DMS 273 treated with DMSO at 0.1 percent for 48 hours (cell line): ENCODE data around the gene TAF8.

ENCODE experiments used
- DNase-seq: peaks from one replicate; lab custom pipeline; 2025; lab: John Stamatoyannopoulos, UW

The TAF8 gene

DNA sequence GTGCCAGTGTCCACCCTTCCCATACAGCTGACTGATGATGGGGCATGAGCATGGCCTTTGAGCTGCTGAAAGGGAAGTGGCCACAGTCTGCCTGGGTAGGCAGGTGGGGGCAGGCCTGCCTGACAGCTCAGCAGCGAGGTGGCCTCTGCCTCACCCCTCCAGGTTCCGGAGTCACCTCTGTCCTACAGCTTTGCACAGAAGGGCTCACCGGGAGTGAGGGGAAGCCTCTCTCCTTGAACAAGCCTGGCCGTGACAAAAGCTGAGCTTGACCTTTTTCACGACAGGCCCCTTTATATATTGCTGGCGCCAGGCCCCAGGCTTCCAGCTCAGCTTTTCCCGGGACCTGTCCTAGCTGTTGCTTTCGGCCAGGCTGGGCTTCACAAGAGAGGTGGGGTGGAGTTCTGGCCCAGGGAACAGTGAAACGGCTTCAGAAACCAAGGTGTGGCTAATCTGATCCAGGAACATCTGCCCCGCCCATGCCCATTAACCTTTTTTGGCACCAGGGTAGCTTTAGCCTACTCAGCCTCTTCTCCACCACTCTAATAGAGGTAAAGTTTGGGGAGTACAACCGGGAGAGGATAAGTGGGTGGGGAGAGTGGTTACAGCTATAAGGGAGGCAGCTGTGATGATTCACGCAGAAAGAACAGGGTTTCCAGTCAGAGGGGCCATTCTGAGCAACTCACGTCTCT, 49.2 kb downstream of the TAF8 start:
- DNase-seq: no peak

- no peak for DNase-seq
Observed at GRCh38 chr6:42100029-42100901, 49.9 kb downstream of the TAF8 start.

DNA sequence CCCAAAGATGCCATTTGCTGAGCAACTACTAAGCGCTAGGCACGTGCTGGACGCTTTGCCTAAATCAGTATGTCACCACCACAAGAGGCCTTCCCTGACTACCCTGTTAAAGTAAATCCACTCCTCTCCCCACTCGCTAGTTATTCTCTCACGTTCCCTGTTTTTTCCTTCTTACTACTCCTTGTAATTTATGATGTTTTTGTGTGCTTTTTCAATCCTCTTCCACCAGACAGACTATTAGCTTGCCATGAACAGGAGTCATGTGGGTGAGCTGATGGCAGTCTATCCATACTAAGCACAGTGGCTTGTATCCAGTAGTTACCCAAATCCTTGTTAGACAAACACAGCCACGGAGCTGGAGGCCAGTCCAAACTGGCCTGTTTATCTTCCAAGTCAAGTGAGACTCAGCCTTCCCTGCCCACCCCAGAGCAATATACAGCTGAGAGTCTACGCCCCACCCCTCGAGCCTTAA, 50.9 kb downstream of the TAF8 start:
- no peak for DNase-seq

- no peak for DNase-seq
Observed at GRCh38 chr6:42103216-42103615, 52.9 kb downstream of the TAF8 start.

- DNase-seq: no peak
Observed at GRCh38 chr6:42103753-42104094, 53.4 kb downstream of the TAF8 start.

- DNase-seq: no peak
Observed at GRCh38 chr6:42104095-42104803, 53.9 kb downstream of the TAF8 start.

DNA sequence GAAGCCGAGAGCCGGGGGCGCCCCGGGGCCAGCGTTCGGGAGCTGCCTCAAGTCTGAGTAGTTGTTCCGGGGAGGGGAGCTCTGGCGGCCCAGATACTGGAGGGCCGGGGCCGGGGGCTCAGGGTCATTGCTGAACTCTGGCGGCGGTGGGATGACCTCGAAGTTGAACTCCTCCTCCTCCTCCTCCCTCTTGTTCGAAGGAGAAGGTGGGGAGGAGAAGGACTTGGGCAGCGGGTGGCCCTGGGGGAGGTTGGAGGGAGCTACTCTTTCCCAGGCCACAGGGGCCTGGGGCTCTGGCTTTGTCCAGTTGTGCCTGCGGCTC, 54.4 kb downstream of the TAF8 start:
- DNase-seq: no peak

DNA sequence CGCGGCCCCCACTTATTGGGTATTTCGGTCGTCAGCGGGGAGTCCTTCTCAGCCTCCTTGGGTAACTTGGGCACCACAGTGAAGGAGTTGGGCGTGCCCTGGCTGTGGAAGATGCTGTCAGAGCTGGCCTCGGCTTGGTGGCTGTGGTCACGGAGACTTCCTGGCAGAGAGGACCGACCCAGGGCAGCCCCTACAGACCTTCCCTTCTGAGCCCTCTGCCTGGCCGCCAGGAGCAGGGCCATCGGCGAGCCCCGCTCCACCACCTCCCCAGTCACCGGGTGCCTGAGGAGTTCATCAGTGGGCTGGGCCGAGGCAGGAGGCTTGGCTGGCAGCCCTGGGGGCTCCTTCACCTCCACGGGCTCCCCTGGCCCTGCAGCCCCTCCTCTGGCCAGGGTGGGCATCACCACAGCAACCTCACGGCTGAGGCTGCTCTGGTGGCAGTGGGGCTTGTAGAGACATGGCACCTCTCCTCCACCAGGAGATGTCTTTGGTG, 54.9 kb downstream of the TAF8 start:
- no peak for DNase-seq

DNA sequence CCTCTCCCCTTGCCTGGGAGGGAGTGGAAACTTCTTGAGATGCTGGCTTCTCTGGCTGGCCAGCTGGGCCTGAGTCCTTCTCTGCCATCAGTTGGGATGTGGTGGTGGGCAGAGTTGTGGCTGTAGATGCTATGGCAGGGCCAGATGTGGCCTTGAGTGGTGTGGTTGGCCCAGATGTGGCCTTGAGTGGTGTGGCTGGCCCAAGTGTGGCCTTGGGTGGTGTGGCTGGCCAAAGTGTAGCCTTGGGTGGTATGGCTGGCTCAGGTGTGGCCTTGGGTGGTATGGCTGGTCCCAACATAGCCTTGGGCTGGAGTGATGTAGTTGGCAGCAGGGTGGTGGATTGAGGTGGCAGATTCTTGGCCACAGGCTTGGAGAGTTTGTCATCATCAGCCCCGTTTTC, 55.4 kb downstream of the TAF8 start:
- DNase-seq: no peak

DNA sequence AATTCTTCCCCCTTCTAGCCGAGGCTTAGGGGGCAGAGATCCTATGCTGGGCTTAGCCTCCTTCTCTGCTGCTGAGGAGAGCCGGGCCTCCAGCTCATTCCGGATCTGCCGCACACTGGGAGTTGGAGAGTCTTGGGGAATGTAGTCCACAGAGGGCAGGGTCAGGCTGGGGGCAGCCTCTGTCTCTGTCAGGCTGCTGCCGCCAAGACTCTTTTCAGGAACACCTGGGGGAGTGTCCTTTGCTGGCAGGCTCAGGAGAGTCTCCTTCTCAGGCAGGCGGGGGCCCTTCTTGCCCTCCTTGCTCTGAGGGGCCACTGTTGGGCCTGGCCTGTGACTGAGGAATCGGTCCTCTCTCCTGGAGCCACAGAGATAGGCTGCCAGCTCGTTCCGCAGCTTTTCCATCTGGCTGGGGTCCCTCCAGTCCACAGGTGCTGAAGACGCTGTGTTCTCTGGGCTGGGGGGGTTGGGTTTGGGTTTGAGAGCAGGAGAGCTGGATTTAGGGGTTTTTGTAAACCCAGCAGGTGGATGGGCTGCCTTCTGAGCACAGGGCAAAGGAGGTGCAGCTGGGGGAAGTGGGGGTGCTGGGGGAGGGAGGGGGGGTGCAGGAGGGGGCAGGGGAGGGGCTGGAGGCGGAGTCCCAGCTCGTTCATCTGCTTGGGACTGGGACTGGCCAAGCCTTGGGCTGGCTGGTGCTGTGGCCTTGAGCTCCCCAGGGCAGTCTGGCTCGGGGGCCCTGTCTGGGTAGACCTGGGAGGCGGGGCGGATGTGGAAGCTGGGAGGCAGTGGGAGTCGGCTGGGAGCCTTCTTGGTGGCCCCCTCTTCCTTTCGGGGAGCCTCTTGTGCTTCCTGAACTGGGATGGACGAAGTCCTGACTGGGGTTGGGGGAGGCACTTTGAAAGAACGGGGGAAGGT, 56.0 kb downstream of the TAF8 start:
- DNase-seq: no peak

DNA sequence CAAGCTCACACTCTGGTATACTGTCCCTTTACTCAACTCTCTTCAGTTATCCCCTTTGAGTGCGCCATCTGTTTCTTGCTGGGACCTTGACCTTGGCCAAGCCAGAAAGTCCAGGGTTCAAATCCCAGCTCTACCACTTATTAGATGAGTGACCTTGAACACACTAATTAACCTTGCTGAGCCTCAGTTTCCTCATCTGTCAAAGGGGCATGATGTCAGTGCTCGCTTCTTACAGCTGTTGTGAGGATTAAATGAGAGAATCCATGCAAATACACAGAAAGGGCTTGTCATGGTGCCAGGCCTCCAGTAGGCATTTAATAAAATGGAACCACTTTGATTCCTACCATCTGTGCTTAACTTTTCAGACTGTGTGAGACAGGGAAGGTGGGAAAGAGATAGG, 57.7 kb downstream of the TAF8 start:
- no peak for DNase-seq

DNA sequence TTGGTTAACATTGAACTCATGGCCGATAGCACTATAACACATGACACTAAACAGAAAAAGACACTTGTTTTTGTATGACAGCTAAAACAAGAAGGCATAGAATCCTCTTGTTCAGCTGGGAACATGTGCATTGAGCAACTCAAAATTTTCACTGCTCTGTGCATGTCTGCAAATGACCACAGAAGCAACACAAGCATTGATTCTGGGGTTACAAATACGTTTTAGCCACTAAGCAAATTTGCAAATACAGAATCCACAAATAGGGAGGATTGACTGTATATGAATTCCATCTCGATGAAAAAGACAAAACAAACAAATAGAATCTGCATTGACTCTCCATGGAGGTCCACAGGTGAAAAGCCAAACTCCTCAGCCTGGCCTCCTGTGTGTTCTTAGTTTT, 60.4 kb downstream of the TAF8 start:
- no peak for DNase-seq

DNA sequence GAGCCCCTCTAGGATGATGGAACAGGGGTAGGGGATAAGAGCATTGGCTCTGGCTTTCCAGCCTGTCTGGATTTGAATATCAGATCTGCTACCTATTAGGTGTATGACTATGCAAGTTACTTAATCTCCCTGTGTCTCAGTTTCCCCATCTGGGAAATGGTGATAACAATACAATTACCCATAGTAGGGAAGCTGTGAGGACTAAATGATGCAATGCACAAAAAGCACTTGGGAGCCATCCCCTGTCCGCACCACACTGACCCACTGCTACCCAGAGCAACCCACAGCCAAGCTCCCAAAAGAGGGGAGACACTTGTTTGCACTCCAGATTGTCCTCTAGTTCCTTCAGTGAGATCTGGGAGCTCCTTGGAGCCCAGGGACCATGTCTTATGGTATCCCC, 62.0 kb downstream of the TAF8 start:
- no peak for DNase-seq

DNA sequence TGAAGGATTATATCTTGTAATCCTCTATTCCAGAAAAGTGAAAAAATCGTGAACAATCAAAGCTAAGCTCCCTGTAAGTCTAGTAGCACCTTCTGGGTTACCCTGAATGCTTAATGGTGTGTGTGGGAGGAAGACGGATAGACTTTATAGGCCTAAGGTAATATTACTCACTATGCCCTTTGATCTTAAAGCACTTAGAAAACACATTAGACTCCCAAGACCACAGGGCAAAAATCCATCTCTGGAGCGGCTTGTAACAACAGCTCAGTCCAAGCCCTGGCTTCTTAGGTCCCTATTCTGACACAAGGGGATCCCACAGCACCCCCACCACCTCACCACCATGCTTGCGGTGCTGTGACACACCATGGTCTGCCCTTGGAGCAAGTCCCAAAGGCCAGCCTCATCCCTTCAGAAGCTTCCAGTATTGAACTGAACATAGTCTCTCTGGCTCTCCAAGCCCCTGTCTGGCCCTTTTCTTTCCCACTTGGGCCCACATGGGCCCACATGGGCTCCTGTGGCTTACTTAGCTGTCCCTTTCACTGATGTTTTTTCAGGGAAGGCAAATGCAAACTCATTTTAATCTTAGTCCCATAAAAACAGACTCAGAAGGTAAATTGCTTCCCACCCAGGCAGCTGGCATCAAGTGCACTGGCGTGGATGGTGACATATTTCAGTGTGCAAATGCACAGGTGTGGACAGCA, 63.8 kb downstream of the TAF8 start:
- DNase-seq: no peak

- no peak for DNase-seq
Observed at GRCh38 chr6:42117843-42118161, 67.5 kb downstream of the TAF8 start.

- DNase-seq: no peak
Observed at GRCh38 chr6:42118162-42119001, 68.1 kb downstream of the TAF8 start.

DNA sequence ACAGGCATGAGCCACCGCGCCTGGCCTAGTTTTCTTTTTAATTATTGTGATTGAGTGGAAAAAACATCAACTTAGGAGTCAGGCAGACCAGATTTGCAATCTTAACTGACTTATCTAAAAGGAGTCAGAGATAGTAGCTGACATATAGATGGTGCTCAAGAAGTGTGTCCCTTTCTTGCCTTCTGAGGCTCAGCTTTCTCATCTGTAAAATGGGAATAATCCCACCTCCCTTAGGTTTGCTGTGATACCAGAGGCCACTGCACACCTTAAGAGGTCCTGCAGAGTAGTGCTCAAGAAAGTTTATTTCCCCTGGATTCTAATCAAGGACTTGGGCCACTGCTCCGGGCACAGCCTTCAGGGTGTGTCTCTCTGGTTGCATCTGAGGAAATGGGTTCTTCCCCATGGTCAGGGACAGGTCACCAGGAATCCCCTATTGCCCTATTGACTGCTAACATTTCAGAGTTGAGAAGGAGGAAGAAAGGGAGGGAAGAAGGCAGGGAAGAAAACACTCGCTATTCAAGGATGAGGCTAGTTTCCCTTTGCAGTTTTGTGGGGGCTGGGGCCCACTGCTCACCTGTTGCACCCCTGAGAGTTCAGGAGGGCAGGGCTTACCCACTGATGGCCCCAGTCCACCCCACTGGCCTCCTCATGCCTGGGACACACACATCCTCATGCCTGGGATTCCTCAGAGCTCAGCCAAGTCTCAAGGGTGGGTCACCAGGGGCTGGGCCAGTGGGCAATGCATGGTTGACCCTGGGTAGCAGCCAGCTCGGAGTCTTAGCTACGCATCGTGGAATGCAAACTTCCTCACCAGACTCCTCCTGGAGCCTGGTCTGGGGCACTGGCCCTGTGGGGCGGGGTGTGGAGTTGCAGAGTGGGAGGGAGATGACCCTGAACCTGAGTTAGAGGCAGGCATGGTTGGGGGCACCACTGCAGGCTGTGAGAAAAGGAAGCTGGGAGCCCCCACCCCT, 70.9 kb downstream of the TAF8 start:
- no peak for DNase-seq

DNA sequence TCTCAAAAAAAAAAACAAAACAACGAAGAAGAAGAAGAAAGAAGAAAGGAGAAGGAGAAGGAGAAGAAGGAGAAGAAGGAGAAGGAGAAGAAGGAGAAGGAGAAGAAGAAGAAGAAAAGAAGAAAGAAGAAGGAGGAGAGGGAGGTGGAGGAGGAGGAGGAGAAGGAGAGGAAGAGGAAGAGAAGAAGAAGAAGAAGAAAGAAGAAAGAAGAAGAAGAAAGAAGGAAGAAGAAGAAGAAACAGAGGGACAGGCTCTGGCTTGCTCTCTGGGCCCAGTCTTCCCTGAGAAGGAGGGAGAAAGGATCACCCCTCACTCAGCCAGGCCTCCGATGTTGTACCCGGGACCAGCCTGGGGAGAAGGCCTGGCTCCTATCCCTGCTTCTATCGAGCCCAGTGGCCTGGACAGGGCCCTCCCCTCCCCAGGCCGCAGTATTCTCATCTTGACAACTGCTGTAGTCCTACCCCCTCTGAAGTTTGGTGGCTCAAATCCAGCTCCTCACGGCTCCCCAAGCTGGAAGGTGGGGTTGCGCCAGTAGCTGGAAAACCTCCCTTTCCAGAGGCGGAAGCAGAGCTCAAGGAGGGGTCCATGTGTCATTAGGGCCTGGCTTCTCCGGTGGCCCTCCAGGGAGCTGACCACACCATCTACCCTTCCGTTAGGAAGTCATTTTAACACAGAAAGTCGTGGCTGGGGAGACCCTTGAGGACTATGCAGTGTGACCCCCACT, 73.2 kb downstream of the TAF8 start:
- no peak for DNase-seq
